ENCODE data around the gene MGRN1. TPM values are rescaled to one million over a fixed set of nuclear protein-coding genes. Genes with fewer than 3 reads are reported as not detected.

MGRN1 gene
- total RNA-seq, 2 donors from 2014 or later: 35.6 to 47.4 TPM

GRCh38 chr16:4703906-4704305, 79.3 kb downstream of the MGRN1 start:
- no peak for DNase-seq (ENCODE audit: low spot score)
- TF ChIP-seq, protein P1, sequence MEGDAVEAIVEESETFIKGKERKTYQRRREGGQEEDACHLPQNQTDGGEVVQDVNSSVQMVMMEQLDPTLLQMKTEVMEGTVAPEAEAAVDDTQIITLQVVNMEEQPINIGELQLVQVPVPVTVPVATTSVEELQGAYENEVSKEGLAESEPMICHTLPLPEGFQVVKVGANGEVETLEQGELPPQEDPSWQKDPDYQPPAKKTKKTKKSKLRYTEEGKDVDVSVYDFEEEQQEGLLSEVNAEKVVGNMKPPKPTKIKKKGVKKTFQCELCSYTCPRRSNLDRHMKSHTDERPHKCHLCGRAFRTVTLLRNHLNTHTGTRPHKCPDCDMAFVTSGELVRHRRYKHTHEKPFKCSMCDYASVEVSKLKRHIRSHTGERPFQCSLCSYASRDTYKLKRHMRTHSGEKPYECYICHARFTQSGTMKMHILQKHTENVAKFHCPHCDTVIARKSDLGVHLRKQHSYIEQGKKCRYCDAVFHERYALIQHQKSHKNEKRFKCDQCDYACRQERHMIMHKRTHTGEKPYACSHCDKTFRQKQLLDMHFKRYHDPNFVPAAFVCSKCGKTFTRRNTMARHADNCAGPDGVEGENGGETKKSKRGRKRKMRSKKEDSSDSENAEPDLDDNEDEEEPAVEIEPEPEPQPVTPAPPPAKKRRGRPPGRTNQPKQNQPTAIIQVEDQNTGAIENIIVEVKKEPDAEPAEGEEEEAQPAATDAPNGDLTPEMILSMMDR (IDR thresholded peaks at IDR 0.05): no peak

DNA sequence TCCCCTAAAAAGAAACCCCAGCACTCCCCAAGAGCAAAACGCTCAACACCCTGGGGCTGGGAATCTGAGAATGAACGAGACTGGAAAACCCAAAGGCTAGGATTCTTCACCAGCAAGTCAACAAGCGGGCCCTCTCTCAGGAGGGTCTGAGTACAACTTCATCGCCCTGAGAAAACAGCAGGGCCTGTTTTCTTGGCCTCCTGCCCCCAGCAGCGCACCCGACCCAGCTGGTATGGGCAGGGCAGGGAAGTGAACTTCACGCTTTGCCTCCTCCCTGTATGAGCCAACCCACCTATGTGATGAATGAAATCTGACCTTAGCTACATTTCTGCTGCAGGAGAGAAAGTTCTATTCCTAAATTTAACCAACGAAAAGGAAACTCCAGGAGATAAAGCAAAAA, 79.9 kb downstream of the MGRN1 start:
- no peaks in the 10 kb centered on the region for H3K27me3 ChIP-seq
- H3K4me3 ChIP-seq: no peak overlapping the region
- H3K27ac ChIP-seq: no peak overlapping the region
- no peaks in the 10 kb centered on the region for H3K4me1 ChIP-seq
- TF ChIP-seq, protein P1 (IDR thresholded peaks at IDR 0.05): no peak
- H3K9me3 ChIP-seq: no peaks in the 10 kb centered on the region
- H3K36me3 ChIP-seq: peaks cover 66% of the 10 kb centered on the region
- no peak for DNase-seq (ENCODE audit: low spot score)

More at GRCh38 chr16:4703906-4704305, 79.3 kb downstream of the MGRN1 start:
- peaks cover 70% of the 10 kb centered on the region for H3K36me3 ChIP-seq
- H3K27ac ChIP-seq: no peak overlapping the region
- no peaks in the 10 kb centered on the region for H3K27me3 ChIP-seq
- H3K4me3 ChIP-seq: no peak overlapping the region
- no peaks in the 10 kb centered on the region for H3K9me3 ChIP-seq
- H3K4me1 ChIP-seq: no peaks in the 10 kb centered on the region

DNA sequence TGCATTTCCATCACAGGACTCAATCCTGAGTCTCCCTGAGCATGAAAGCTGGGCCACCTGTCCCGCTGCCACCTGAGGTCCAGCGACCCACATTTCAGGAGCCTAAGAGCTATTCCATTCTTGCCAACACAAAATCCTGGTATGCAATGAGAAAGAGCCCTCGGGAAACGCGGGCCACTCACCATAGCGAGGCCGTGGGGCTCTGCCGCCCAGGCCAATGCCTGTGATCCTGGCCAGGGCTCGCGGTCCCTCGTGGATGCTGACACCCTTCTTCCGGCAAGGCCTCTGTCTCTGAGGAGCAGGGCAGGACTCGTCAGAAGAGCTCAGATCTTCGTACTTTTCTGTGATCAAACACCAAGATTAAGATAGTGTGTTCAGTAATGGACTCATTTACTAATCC, 80.3 kb downstream of the MGRN1 start:
- Histone ChIP-seq H3K4me1 (no peaks in the 10 kb centered on the region), H3K4me3 (no peak overlapping the region), H3K27ac (no peak overlapping the region), H3K27me3 (no peaks in the 10 kb centered on the region), H3K36me3 (peaks cover 66% of the 10 kb centered on the region), H3K9me3 (no peaks in the 10 kb centered on the region)
- TF ChIP-seq, protein P1 (IDR thresholded peaks at IDR 0.05): no peak
- no peak for DNase-seq (ENCODE audit: low spot score)

GRCh38 chr16:4706871-4707270, 82.2 kb downstream of the MGRN1 start:
- no peaks in the 10 kb centered on the region for H3K4me1 ChIP-seq
- H3K27me3 ChIP-seq: no peaks in the 10 kb centered on the region
- no peak overlapping the region for H3K27ac ChIP-seq
- H3K36me3 ChIP-seq: peaks cover 50% of the 10 kb centered on the region
- TF ChIP-seq, protein P1 (IDR thresholded peaks at IDR 0.05): no peak
- no peak overlapping the region for H3K4me3 ChIP-seq
- DNase-seq (ENCODE audit: low spot score): no peak
- no peaks in the 10 kb centered on the region for H3K9me3 ChIP-seq

DNA sequence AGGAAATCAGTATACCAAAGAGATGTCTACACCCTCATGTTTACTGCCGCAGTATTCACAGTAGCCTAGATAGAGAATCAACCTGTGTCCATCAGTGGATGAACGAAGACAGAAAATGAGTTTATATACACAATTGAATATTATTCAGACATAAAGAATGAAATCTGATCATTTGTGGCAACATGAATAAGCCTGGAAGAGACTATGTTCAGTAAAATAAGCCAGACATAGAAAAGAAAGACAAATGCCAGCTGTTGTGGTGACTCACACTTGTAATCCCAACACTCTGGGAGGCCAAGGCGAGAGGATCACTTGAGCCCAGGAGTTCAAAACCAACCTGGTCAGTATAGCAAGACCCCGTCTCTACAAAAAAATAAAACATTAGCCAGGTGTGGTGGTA, 84.9 kb downstream of the MGRN1 start:
- H3K36me3 ChIP-seq: peaks cover 42% of the 10 kb centered on the region
- no peaks in the 10 kb centered on the region for H3K27me3 ChIP-seq
- DNase-seq (ENCODE audit: low spot score): no peak
- no peak overlapping the region for H3K27ac ChIP-seq
- no peak overlapping the region for H3K4me3 ChIP-seq
- H3K4me1 ChIP-seq: no peaks in the 10 kb centered on the region
- TF ChIP-seq, protein P1 (IDR thresholded peaks at IDR 0.05): no peak
- H3K9me3 ChIP-seq: no peaks in the 10 kb centered on the region

Measured in right atrium auricular region (tissue), 2 donors.